ENCODE data around the gene ZNF609. TPM values are rescaled to one million over a fixed set of nuclear protein-coding genes. Genes with fewer than 3 reads are reported as not detected.

Gene ZNF609
- total RNA-seq, 1 donor = 20.6 TPM

- Histone ChIP-seq H3K4me2 (ENCODE audit: insufficient read depth, low read length) (no peak overlapping the region), H2AFZ (ENCODE audit: low read length) (no peak overlapping the region), H3K9me3 (ENCODE audit: low read depth, low read length) (no peaks in the 10 kb centered on the region), H3K4me3 (ENCODE audit: insufficient read depth, low read length) (no peak overlapping the region), H3K79me2 (ENCODE audit: insufficient read depth, low read length) (no peaks in the 10 kb centered on the region), H3K27me3 (ENCODE audit: insufficient read depth, low read length) (no peaks in the 10 kb centered on the region), H4K20me1 (ENCODE audit: insufficient read depth, low read length) (no peaks in the 10 kb centered on the region), H3K27ac (ENCODE audit: low read depth, low read length) (no peak overlapping the region), H3K4me1 (ENCODE audit: insufficient read depth, low read length) (no peaks in the 10 kb centered on the region), H3K36me3 (ENCODE audit: insufficient read depth, low read length) (peaks cover 15% of the 10 kb centered on the region)
- no peak for DNase-seq (ENCODE audit: insufficient read length, low spot score, missing footprints)
- no peak for TF ChIP-seq CTCF (IDR thresholded peaks at IDR 0.05; ENCODE audit: extremely low read depth, low read depth, low read length)
Observed at GRCh38 chr15:64452988-64453688, 7.2 kb upstream of the ZNF609 start.

GRCh38 chr15:64453689-64454037 lies 6.7 kb upstream of the ZNF609 start:
- H4K20me1 ChIP-seq (ENCODE audit: insufficient read depth, low read length) = no peaks in the 10 kb centered on the region
- no peaks in the 10 kb centered on the region for H3K79me2 ChIP-seq (ENCODE audit: insufficient read depth, low read length)
- H2AFZ ChIP-seq (ENCODE audit: low read length) = no peak overlapping the region
- no peak for DNase-seq (ENCODE audit: insufficient read length, low spot score, missing footprints)
- no peaks in the 10 kb centered on the region for H3K9me3 ChIP-seq (ENCODE audit: low read depth, low read length)
- no peak overlapping the region for H3K4me2 ChIP-seq (ENCODE audit: insufficient read depth, low read length)
- TF ChIP-seq CTCF (IDR thresholded peaks at IDR 0.05; ENCODE audit: extremely low read depth, low read depth, low read length) = no peak
- H3K4me1 ChIP-seq (ENCODE audit: insufficient read depth, low read length) = no peaks in the 10 kb centered on the region
- no peak overlapping the region for H3K27ac ChIP-seq (ENCODE audit: low read depth, low read length)
- peaks cover 10% of the 10 kb centered on the region for H3K36me3 ChIP-seq (ENCODE audit: insufficient read depth, low read length)
- no peak overlapping the region for H3K4me3 ChIP-seq (ENCODE audit: insufficient read depth, low read length)
- H3K27me3 ChIP-seq (ENCODE audit: insufficient read depth, low read length) = no peaks in the 10 kb centered on the region

GRCh38 chr15:64454282-64454681 lies 6.1 kb upstream of the ZNF609 start:
- Histone ChIP-seq H3K4me1 (ENCODE audit: insufficient read depth, low read length) (no peaks in the 10 kb centered on the region), H2AFZ (ENCODE audit: low read length) (no peak overlapping the region), H3K27me3 (ENCODE audit: insufficient read depth, low read length) (no peaks in the 10 kb centered on the region), H3K27ac (ENCODE audit: low read depth, low read length) (no peak overlapping the region), H3K79me2 (ENCODE audit: insufficient read depth, low read length) (no peaks in the 10 kb centered on the region), H3K4me3 (ENCODE audit: insufficient read depth, low read length) (no peak overlapping the region), H3K36me3 (ENCODE audit: insufficient read depth, low read length) (peaks cover 9% of the 10 kb centered on the region), H4K20me1 (ENCODE audit: insufficient read depth, low read length) (no peaks in the 10 kb centered on the region), H3K4me2 (ENCODE audit: insufficient read depth, low read length) (no peak overlapping the region), H3K9me3 (ENCODE audit: low read depth, low read length) (no peaks in the 10 kb centered on the region)
- no peak for TF ChIP-seq CTCF (IDR thresholded peaks at IDR 0.05; ENCODE audit: extremely low read depth, low read depth, low read length)
- no peak for DNase-seq (ENCODE audit: insufficient read length, low spot score, missing footprints)

- peak; percentile 27 for DNase-seq (ENCODE audit: insufficient read length, low spot score, missing footprints)
- H3K27me3 ChIP-seq (ENCODE audit: insufficient read depth, low read length) = no peaks in the 10 kb centered on the region
- H3K36me3 ChIP-seq (ENCODE audit: insufficient read depth, low read length) = peaks cover 9% of the 10 kb centered on the region
- H3K79me2 ChIP-seq (ENCODE audit: insufficient read depth, low read length) = no peaks in the 10 kb centered on the region
- H3K4me3 ChIP-seq (ENCODE audit: insufficient read depth, low read length) = no peak overlapping the region
- H3K27ac ChIP-seq (ENCODE audit: low read depth, low read length) = no peak overlapping the region
- no peak overlapping the region for H2AFZ ChIP-seq (ENCODE audit: low read length)
- no peaks in the 10 kb centered on the region for H3K9me3 ChIP-seq (ENCODE audit: low read depth, low read length)
- no peak for TF ChIP-seq CTCF (IDR thresholded peaks at IDR 0.05; ENCODE audit: extremely low read depth, low read depth, low read length)
- no peak overlapping the region for H3K4me2 ChIP-seq (ENCODE audit: insufficient read depth, low read length)
- no peaks in the 10 kb centered on the region for H3K4me1 ChIP-seq (ENCODE audit: insufficient read depth, low read length)
- H4K20me1 ChIP-seq (ENCODE audit: insufficient read depth, low read length) = no peaks in the 10 kb centered on the region
Observed at GRCh38 chr15:64455961-64456371, 4.4 kb upstream of the ZNF609 start.

Measured in osteoblast (primary cell).